ENCODE data around the gene COL15A1.

The COL15A1 gene

GRCh38 chr9:99105152-99106043, 161.7 kb downstream of the COL15A1 start:
- H3K4me3 ChIP-seq (ENCODE audit: low read depth, low read length) = peak overlapping the region; percentile 81
- DNase-seq (ENCODE audit: low read depth) = no peak
- TF ChIP-seq CTCF (IDR thresholded peaks at IDR 0.05; ENCODE audit: low read depth, low read length, missing control alignments) = no peak

GRCh38 chr9:99106044-99106375, 162.3 kb downstream of the COL15A1 start:
- DNase-seq (ENCODE audit: low read depth) = no peak
- peak overlapping the region; percentile 81 for H3K4me3 ChIP-seq (ENCODE audit: low read depth, low read length)

GRCh38 chr9:99107421-99107820, 163.7 kb downstream of the COL15A1 start:
- no peak for TF ChIP-seq CTCF (IDR thresholded peaks at IDR 0.05; ENCODE audit: low read depth, low read length, missing control alignments)
- H3K4me3 ChIP-seq (ENCODE audit: low read depth, low read length) = no peak overlapping the region
- no peak for DNase-seq (ENCODE audit: low read depth)

More at GRCh38 chr9:99106044-99106375, 162.3 kb downstream of the COL15A1 start:
- no peak for TF ChIP-seq CTCF (IDR thresholded peaks at IDR 0.05; ENCODE audit: low read depth, low read length, missing control alignments)

- DNase-seq (ENCODE audit: low read depth) = no peak
- H3K4me3 ChIP-seq (ENCODE audit: low read depth, low read length) = no peak overlapping the region
- no peak for TF ChIP-seq CTCF (IDR thresholded peaks at IDR 0.05; ENCODE audit: low read depth, low read length, missing control alignments)
Measured at GRCh38 chr9:99108131-99108530, 164.4 kb downstream of the COL15A1 start.

- no peak for DNase-seq (ENCODE audit: low read depth)
- H3K4me3 ChIP-seq (ENCODE audit: low read depth, low read length) = no peak overlapping the region
- TF ChIP-seq CTCF (IDR thresholded peaks at IDR 0.05; ENCODE audit: low read depth, low read length, missing control alignments) = no peak
Measured at GRCh38 chr9:99109522-99109921, 165.8 kb downstream of the COL15A1 start.

- no peak for TF ChIP-seq CTCF (IDR thresholded peaks at IDR 0.05; ENCODE audit: low read depth, low read length, missing control alignments)
- H3K4me3 ChIP-seq (ENCODE audit: low read depth, low read length) = no peak overlapping the region
- DNase-seq (ENCODE audit: low read depth) = no peak
Measured at GRCh38 chr9:99112750-99113413, 169.2 kb downstream of the COL15A1 start.

Measured in GM12864 (cell line).